HG03432 (cell line): ENCODE measurements around the gene SPCS3.
"Not testable (repeated sequence)": the region's sequence is repeated elsewhere in the genome, so short reads cannot be mapped to it uniquely, and the experiment has no call there.

ENCODE experiments used
- ATAC-seq: cut with Tn5 transposase; IDR thresholded peaks from one replicate; pipeline ENCODE4 v1.9.1; 2021; ENCODE audit warnings: mild to moderate bottlenecking, moderate library complexity; ENCODE audit not compliant: unreplicated experiment

The SPCS3 gene

GRCh38 chr4:176340871-176341685 lies 21.3 kb downstream of the SPCS3 start:
- ATAC-seq, result peak; percentile 77

GRCh38 chr4:176342384-176342783 lies 22.6 kb downstream of the SPCS3 start:
- ATAC-seq, result no peak

GRCh38 chr4:176343286-176343685 lies 23.5 kb downstream of the SPCS3 start:
- ATAC-seq, result no peak

GRCh38 chr4:176345346-176345745 lies 25.6 kb downstream of the SPCS3 start:
- ATAC-seq, result not testable (repeated sequence)

DNA sequence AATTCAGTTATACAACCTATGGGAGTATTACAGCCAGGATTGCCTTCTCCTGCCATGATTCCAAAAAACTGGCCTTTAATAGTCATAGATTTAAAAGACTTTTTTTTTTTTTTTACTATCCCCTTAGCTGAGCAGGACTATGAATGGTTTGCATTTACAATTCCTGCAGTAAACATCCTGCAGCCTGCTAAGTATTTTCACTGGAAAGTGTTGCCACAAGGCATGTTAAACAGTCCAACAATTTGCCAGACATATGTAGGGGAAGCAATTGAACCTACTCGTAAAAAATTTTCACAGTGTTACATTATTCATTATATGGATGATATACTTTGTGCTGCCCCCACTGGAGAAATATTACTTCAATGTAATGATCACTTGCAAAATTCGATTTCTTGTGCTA lies 27.1 kb downstream of the SPCS3 start:
- not testable (repeated sequence) for ATAC-seq

DNA sequence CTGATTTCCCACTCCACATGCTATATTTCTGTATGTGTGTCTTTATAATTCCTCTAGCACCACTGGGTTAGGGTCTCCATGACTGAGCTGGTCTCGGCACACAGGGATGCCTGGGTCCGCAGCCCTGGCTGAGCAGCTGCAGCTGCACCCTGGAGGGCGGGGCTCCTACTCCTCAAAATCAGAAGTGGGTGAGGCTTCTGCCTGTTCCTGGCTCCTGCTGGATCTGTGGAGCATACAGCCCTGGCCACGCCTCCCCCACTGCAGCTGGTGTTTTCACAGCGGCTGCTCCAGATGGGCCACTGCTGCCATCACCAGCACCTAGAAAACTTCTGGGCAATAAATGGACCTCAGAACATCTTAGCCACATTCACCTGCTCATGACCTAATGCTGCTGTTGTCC lies 30.9 kb downstream of the SPCS3 start:
- ATAC-seq, result no peak

- no peak for ATAC-seq
Observed at GRCh38 chr4:176354884-176355283, 35.1 kb downstream of the SPCS3 start.

- peak; percentile 100 for ATAC-seq
Observed at GRCh38 chr4:176357359-176358082, 37.8 kb downstream of the SPCS3 start.

DNA sequence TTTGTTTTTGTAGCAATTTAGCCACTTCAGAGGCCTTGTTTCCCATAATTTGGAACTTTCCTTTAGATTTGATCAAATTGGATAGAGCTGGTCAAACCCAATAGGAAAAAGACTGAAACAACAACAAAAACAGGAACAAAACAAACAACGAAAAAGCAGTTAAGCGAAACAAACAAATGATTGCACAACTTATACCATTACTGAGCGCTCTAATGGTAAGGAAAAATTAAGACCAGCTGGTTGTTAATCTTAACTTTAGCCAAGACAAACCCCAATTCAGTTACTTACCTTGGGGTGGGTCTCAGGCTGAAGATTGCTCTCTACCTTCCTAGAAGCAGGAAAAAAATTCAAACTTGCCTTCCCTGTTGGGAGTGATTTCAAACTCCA lies 38.3 kb downstream of the SPCS3 start:
- ATAC-seq, result peak; percentile 3

DNA sequence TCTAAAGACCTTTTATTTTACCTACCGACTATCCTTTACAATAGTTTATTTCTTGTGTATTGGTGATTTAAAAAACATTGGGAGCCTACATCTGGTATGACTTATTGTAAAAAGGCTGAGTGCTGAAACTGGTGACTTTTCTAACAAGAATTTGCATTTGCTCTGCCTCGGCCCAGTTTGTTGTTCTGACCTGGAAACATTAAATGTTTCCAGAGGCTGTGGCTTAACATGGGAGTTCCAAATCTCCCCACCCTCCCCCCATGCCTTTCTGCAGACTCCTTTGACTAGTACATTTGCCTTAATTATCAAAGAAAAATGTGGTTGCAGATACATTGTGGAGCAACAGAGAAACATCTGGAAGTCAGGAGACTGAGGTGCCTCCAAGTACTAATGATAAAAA lies 39.8 kb downstream of the SPCS3 start:
- no peak for ATAC-seq

GRCh38 chr4:176360446-176360845 lies 40.7 kb downstream of the SPCS3 start:
- ATAC-seq, result no peak

- peak; percentile 88 for ATAC-seq
Observed at GRCh38 chr4:176363072-176363471, 43.3 kb downstream of the SPCS3 start.

- ATAC-seq, result no peak
Observed at GRCh38 chr4:176367771-176368465, 48.2 kb downstream of the SPCS3 start.

GRCh38 chr4:176376032-176376614 lies 56.4 kb downstream of the SPCS3 start:
- no peak for ATAC-seq

- ATAC-seq, result peak; percentile 86
Observed at GRCh38 chr4:176377780-176378179, 58.0 kb downstream of the SPCS3 start.

DNA sequence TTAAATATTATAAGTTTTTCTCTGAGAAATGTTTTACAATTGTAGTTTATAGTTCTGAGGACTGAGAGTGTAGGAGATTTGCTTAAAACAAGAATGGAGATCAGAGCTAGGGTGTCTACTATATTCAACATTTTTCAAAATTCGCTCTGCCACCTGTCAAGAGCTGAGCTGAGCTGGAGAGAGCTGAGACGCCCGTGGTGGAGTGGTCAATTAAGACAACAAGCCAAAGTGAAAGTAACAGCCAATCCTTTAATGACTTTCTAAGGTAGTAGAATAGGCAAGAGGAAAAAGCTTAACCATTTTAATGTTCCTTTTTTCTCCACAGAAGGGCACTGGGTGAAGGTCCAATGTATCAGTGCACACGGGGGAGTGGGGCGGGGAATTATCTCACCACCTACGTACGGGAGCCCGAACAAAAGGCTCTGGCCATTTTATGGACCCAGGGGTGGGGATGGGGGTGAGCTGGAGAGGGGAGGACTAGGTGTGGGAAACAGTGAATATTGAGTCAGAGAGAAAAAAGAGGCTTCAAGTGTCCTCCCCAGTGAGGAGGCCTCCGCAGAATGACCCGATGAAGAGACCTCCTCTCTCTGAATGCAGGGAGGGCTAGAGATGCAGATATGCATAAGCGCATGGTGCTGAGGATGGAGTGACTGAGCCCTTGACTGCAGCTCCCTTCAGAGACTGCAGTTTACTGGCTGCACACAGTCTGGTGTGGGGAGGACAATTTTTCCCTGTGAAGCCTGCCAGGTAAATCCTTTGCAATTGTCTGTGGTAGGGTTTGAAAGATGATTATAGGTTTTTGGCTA lies 60.8 kb downstream of the SPCS3 start:
- no peak for ATAC-seq
